GM18867 (cell line): Measurements from ENCODE around the gene MXRA8.

Experiments
- ATAC-seq: cut with Tn5 transposase; IDR thresholded peaks from one replicate; pipeline ENCODE4 v1.9.1; 2021; ENCODE audit warnings: mild to moderate bottlenecking, moderate library complexity; ENCODE audit not compliant: unreplicated experiment

Gene MXRA8

DNA sequence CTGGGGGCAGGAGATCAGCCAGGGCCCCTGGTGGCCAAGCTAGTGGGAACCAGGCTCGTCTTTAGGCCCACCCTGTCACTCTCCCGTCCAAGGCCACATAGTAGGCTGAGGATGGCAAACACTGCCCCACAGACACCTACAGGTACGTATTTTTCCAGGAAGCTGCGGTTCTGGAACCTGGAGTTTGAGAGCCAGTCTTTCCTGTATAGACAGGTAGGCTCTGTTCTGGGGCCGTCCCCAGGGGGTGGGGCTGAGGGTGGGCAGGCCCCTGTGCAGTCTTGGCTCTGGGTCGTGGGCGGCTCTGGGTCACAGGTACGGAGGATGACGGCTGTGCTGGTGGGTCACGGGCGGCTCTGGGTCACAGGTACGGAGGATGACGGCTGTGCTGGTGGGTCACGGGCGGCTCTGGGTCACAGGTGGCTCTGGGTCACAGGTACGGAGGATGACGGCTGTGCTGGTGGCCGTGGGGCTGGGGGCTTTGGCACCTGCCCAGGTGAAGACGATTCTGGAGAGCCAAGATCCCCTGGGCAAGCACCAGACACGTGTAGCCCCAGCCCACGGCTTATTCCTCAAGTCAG is 47.8 kb downstream of the MXRA8 start:
- ATAC-seq: no peak

DNA sequence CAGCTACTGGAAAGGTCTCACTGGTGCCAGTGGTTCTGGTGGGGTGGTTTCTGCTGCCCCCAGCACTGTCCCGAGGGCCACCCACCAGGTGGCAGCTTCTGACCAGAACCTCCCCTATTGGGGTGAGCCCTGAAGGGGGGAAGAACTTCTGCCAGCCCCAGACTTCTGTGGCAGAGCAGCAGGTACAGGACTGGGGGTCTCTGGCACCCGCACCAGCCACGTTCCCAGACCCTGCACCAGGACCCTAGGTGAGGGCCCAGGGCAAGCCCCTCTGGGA is 48.3 kb downstream of the MXRA8 start:
- no peak for ATAC-seq

- no peak for ATAC-seq
These were observed 48.9 kb downstream of the MXRA8 start for GRCh38 chr1:1309251-1310108.

GRCh38 chr1:1308756-1309250 is 49.6 kb downstream of the MXRA8 start:
- peak; percentile 0 for ATAC-seq

DNA sequence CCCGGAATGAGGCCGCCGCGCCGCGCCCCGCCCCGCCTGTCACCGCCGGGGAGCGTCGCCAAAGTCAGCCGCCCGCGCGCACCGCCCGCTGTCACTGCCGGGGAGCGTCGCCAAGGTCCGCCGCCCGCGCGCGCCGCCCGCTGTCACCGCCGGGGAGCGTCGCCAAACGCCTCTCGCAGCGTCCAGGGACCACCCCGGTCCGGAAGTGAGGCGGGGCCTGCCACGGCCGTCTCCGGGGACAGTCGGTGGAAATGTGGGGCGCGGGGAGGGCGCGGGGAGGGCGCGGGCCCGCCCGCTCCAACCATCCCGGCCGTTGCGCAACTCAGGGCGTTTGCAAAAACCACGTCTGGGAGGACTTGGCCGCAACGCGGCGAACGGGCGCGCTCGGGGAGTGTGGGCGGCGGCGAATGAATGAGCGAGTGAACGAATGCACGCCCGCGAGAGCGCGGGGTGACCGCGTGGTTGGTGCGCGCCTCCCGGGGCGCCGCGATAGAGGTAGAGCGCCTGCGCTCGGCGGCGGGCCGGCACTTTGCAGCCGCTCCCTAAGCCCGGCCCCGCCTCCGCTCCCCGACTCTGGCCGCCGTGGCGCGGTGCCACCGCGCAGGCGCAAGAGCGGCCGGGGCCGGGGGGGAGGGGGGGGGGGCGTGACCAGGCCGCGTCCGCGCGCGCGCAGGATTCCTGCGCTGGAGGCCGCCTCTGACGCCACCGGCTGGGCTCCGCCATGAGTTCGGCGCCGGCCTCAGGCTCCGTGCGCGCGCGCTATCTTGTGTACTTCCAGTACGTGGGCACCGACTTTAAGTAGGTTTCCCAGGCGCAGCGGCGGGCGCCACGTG is 50.2 kb downstream of the MXRA8 start, which contains the start of the genes ACAP3 and PUSL1:
Gene ACAP3, minus strand, starts transcription at position 8 of the 833 bp plus-strand sequence. CDS start 115 bp downstream, outside the sequence.
Gene PUSL1, plus strand, starts transcription at position 675 of the 833 bp plus-strand sequence. Its CDS starts 47 bp downstream, at position 722.
- peak; percentile 54 for ATAC-seq

GRCh38 chr1:1307261-1307922 is 51.0 kb downstream of the MXRA8 start:
- peak; percentile 5 for ATAC-seq

GRCh38 chr1:1306661-1307260 is 51.6 kb downstream of the MXRA8 start:
- ATAC-seq: no peak

GRCh38 chr1:1306070-1306660 is 52.2 kb downstream of the MXRA8 start:
- no peak for ATAC-seq

- no peak for ATAC-seq
These were observed 52.9 kb downstream of the MXRA8 start for GRCh38 chr1:1305300-1306069.

DNA sequence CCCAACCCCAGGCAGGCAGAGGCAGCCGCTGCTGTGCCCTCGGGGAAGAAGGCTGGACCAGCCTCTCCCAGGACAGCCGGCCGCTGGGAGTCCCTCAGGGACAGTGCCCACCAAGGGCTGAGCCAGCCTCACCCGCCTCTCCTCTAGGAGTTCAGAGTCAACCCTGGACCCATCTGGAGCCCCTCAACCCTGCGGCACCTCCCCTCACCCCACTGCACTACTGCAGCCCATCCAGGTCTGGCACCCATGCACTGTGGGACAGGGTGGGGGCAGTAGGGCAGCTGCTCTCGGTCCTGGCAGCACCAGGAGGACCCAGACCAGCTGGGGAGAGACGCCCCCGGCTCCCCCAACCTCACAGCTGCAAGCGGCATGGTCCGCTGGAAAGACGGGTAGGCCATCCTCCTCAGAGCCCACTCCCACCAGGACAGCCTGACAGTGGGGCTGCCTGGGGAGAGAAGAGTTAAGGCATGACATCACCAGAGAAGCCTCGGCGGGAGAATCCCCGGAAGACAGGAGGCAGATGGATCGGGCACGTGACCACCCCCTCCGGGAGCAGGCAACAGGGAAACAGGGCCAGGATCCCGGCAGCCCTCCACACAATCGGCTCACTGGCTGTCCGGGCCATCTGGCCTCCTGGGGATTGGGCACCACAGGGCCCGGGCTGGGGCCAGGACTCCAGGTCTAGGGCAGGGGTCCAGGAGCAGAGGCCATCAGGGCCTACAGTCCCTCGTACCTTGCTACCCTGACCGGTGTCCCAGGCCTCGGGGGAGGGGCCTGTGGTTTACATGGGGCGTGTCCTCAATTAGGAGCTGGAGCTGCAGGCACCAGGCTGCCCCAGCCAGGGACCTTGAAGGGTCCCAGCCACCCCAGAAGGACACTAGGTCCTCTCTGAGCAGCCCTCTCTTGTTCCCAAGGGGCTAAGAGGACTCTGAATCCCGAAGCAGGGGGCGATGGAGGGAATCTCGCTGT is 53.7 kb downstream of the MXRA8 start:
- no peak for ATAC-seq

DNA sequence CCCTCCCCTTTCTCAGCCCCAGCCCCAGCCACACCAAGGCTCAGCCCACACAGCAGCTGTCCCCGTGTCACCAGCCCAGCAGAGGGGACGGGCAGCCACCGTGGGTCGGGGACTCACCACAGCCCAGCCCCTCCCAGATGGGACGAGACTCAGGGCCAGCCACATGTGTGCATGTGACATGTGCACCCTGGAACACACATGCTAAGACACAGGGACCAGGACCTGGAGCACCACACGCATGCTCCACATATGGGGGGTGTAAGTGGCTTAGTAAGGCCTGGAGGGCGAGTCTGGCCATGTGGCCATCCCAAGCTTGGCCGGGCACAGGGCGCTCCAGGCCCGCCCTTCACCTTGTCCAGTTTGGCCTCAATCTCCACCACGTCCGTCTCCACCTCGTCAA is 54.6 kb downstream of the MXRA8 start:
- no peak for ATAC-seq

GRCh38 chr1:1302951-1303509 is 55.3 kb downstream of the MXRA8 start:
- ATAC-seq: no peak
